ENCODE measurements around the gene AK2.

The AK2 gene

GRCh38 chr1:33005117-33005837 lies 31.4 kb downstream of the AK2 start:
- CTCF ChIA-PET = interaction anchor here (0.6 to 7.0 kb wide), 8 partner anchors 10 to 1818 kb away, joined by 3 to 71 read pairs (median 3); no protein-coding TSS in a partner anchor
- no peaks in the 10 kb centered on the region for H3K9me3 ChIP-seq (ENCODE audit: control insufficient read depth, insufficient read depth, low read depth, low read length)
- peaks cover 4 to 51% of the 10 kb centered on the region in 2 experiments for H3K36me3 ChIP-seq (ENCODE audit: control insufficient read depth in 2 of 2, insufficient read depth in 1 of 2, low read length in 2 of 2)
- peaks cover 3% of the 10 kb centered on the region; the same call in 1 of the 2 replicates for H3K4me1 ChIP-seq (ENCODE audit: control insufficient read depth, insufficient read depth, low read length)
- POLR2A ChIA-PET = interaction anchor here (0.9 to 1.1 kb wide), 3 partner anchors 29 to 76 kb away, joined by 3 to 4 read pairs (median 3); partner anchors contain the start of genes AZIN2 and RNF19B
- H3K4me3 ChIP-seq (ENCODE audit: low read depth, low read length) = no peak overlapping the region
- TF ChIP-seq ZNF169 (tag by site-specific recombination; IDR thresholded peaks at IDR 0.05) = no peak
- no peak for TF ChIP-seq ZNF791 (tag by site-specific recombination; IDR thresholded peaks at IDR 0.05)
- no peak for TF ChIP-seq ZFP37 (tag by site-specific recombination; IDR thresholded peaks at IDR 0.05)
- TF ChIP-seq ZNF692 (tag by site-specific recombination; IDR thresholded peaks at IDR 0.05) = no peak
- no peak for TF ChIP-seq ZNF121 (tag by site-specific recombination; IDR thresholded peaks at IDR 0.05)
- TF ChIP-seq HOXD13 (CRISPR knock-in tag; IDR thresholded peaks at IDR 0.05; ENCODE audit: borderline replicate concordance) = no peak
- TF ChIP-seq ZNF426 (tag by site-specific recombination; IDR thresholded peaks at IDR 0.05) = no peak
- TF ChIP-seq KLF10 (tag by site-specific recombination; IDR thresholded peaks at IDR 0.05) = no peak
- no peak for TF ChIP-seq ZNF549 (tag by site-specific recombination; IDR thresholded peaks at IDR 0.05)
- no peak for TF ChIP-seq SP7 (tag by site-specific recombination; IDR thresholded peaks at IDR 0.05)
- no peak for TF ChIP-seq ZNF701 (tag by site-specific recombination; IDR thresholded peaks at IDR 0.05)
- no peak for TF ChIP-seq ZNF391 (tag by site-specific recombination; IDR thresholded peaks at IDR 0.05; ENCODE audit: borderline replicate concordance, low read depth)
- no peak for TF ChIP-seq ZNF626 (tag by site-specific recombination; IDR thresholded peaks at IDR 0.05)
- TF ChIP-seq ZNF645 (tag by site-specific recombination; IDR thresholded peaks at IDR 0.05) = no peak
- no peak for TF ChIP-seq ZNF488 (tag by site-specific recombination; IDR thresholded peaks at IDR 0.05)
- TF ChIP-seq ZFHX2 (tag by site-specific recombination; conservative IDR thresholded peaks at IDR 0.05) = no peak
- TF ChIP-seq ZNF513 (tag by site-specific recombination; IDR thresholded peaks at IDR 0.05) = no peak
- H3K27ac ChIP-seq (ENCODE audit: extremely low read depth, low read depth, low read length) = no peak overlapping the region

GRCh38 chr1:33004613-33005012 lies 32.1 kb downstream of the AK2 start:
- no peak for TF ChIP-seq ZNF544 (tag by site-specific recombination; IDR thresholded peaks at IDR 0.05)
- TF ChIP-seq ZNF239 (tag by site-specific recombination; IDR thresholded peaks at IDR 0.05) = no peak
- TF ChIP-seq ZNF416 (tag by site-specific recombination; IDR thresholded peaks at IDR 0.05) = no peak
- TF ChIP-seq ZNF510 (tag by site-specific recombination; IDR thresholded peaks at IDR 0.05; ENCODE audit: insufficient replicate concordance) = no peak
- ChIA-PET POLR2A (interaction anchor here (0.9 to 1.1 kb wide), 2 partner anchors 40 to 76 kb away, joined by 3 to 4 read pairs; partner anchors contain the start of genes AZIN2 and RNF19B), CTCF (interaction anchor here (0.6 to 7.0 kb wide), 5 partner anchors 10 to 1819 kb away, joined by 3 to 71 read pairs (median 3); no protein-coding TSS in a partner anchor)
- H3K9me3 ChIP-seq (ENCODE audit: control insufficient read depth, insufficient read depth, low read depth, low read length) = no peaks in the 10 kb centered on the region
- no peak overlapping the region for H3K27ac ChIP-seq (ENCODE audit: extremely low read depth, low read depth, low read length)
- H3K36me3 ChIP-seq (ENCODE audit: control insufficient read depth in 2 of 2, insufficient read depth in 1 of 2, low read length in 2 of 2) = peaks cover 4 to 44% of the 10 kb centered on the region in 2 experiments
- H3K4me3 ChIP-seq (ENCODE audit: low read depth, low read length) = no peak overlapping the region
- peaks cover 3% of the 10 kb centered on the region; the same call in 1 of the 2 replicates for H3K4me1 ChIP-seq (ENCODE audit: control insufficient read depth, insufficient read depth, low read length)

Data from HEK293 (cell line).